Neuronal stem cell (in vitro differentiated cells): Measurements from ENCODE around the gene EMILIN3.

Experiments used
- DNase-seq: peaks from one replicate; pipeline ENCODE4 v3.0.0-alpha.2; 2013; ENCODE audit warnings: low spot score
- H2AFZ ChIP-seq: one replicate; pipeline ENCODE4 v1.6.1; 2013; ENCODE audit warnings: mild to moderate bottlenecking, low read length, inconsistent platforms
- H2AK5ac ChIP-seq: 2 replicates; pipeline ENCODE4 v1.6.1; 2013; ENCODE audit warnings: low read depth, mild to moderate bottlenecking, inconsistent platforms, low read length, moderate library complexity, mixed read lengths
- H2BK120ac ChIP-seq: 2 replicates; pipeline ENCODE4 v1.6.1; 2013; ENCODE audit warnings: low read depth, mild to moderate bottlenecking, inconsistent platforms, low read length, moderate library complexity, mixed read lengths
- H2BK12ac ChIP-seq: one replicate; pipeline ENCODE4 v1.6.1; 2013; ENCODE audit warnings: low read length, inconsistent platforms
- H2BK15ac ChIP-seq: 2 replicates; pipeline ENCODE4 v1.6.1; 2013; ENCODE audit warnings: mild to moderate bottlenecking, low read length, inconsistent platforms, mixed read lengths
- H2BK5ac ChIP-seq: one replicate; pipeline ENCODE4 v1.6.1; 2013; ENCODE audit warnings: inconsistent platforms, mild to moderate bottlenecking, low read length, moderate library complexity
- H3K14ac ChIP-seq: one replicate; pipeline ENCODE4 v1.6.1; 2013; ENCODE audit warnings: low read length, inconsistent platforms
- H3K18ac ChIP-seq: 2 replicates; pipeline ENCODE4 v1.6.1; 2013; ENCODE audit warnings: low read length, inconsistent platforms
- H3K23ac ChIP-seq: 2 replicates; pipeline ENCODE4 v1.6.1; 2013; ENCODE audit warnings: low read depth, mild to moderate bottlenecking, mixed read lengths, low read length, inconsistent platforms; ENCODE audit not compliant: poor library complexity
- H3K27ac ChIP-seq: replicated peaks from 3 replicates; pipeline ENCODE4 v1.5.1; 2013; ENCODE audit warnings: low read length, inconsistent platforms
- H3K27me3 ChIP-seq, 3 experiments: 2 replicates each; pipeline ENCODE4 v1.6.1; 2013; ENCODE audit warnings: low read length in 3 of 3, mild to moderate bottlenecking in 2 of 3, inconsistent platforms in 1 of 3, low read depth in 1 of 3, mixed read lengths in 1 of 3, moderate library complexity in 1 of 3; ENCODE audit not compliant: control insufficient read depth in 3 of 3, insufficient read depth in 3 of 3
- H3K36me3 ChIP-seq, 2 donors: replicated peaks in 1 of 2; 2 replicates each; pipeline ENCODE4 v1.6.1; 2013; ENCODE audit warnings: low read length in 2 of 2; ENCODE audit not compliant: control insufficient read depth in 2 of 2, insufficient read depth in 2 of 2
- H3K4ac ChIP-seq: 2 replicates; pipeline ENCODE4 v1.6.1; 2013; ENCODE audit warnings: inconsistent platforms, mild to moderate bottlenecking, low read length, moderate library complexity
- H3K4me1 ChIP-seq, 2 donors: 1 replicate in 1 of 2; 2 replicates in 1 of 2; pipeline ENCODE4 v1.6.1; 2013; ENCODE audit warnings: low read length in 2 of 2, low read depth in 1 of 2; ENCODE audit not compliant: control insufficient read depth in 2 of 2, insufficient read depth in 1 of 2
- H3K4me2 ChIP-seq: one replicate; pipeline ENCODE4 v1.6.1; 2013; ENCODE audit warnings: mild to moderate bottlenecking, low read length, inconsistent platforms; ENCODE audit not compliant: insufficient read depth, poor library complexity, severe bottlenecking
- H3K4me3 ChIP-seq, 2 donors: 2 replicates each; pipeline ENCODE4 v1.5.1; 2013; ENCODE audit warnings: low read length in 2 of 2, mild to moderate bottlenecking in 2 of 2, inconsistent platforms in 1 of 2, moderate library complexity in 1 of 2
- H3K79me1 ChIP-seq: one replicate; pipeline ENCODE4 v1.6.1; 2013; ENCODE audit warnings: low read depth, mild to moderate bottlenecking, inconsistent platforms, low read length, moderate library complexity
- H3K9ac ChIP-seq: one replicate; pipeline ENCODE4 v1.6.1; 2013; ENCODE audit warnings: mild to moderate bottlenecking, low read depth, low read length, inconsistent platforms; ENCODE audit not compliant: poor library complexity
- H3K9me3 ChIP-seq, 2 donors: replicated peaks in 1 of 2; 2 replicates each; pipeline versions ENCODE3 to v1.6.1; 2013; ENCODE audit warnings: low read length in 2 of 2, mild to moderate bottlenecking in 2 of 2, inconsistent platforms in 1 of 2, low read depth in 1 of 2, mixed read lengths in 1 of 2, moderate library complexity in 1 of 2; ENCODE audit not compliant: control insufficient read depth in 2 of 2, insufficient read depth in 1 of 2
- H4K8ac ChIP-seq: one replicate; pipeline ENCODE4 v1.6.1; 2013; ENCODE audit warnings: low read depth, mild to moderate bottlenecking, inconsistent platforms, low read length, moderate library complexity
- H4K91ac ChIP-seq: one replicate; pipeline ENCODE4 v1.6.1; 2013; ENCODE audit warnings: low read length, low read depth, mild to moderate bottlenecking, inconsistent platforms; ENCODE audit not compliant: poor library complexity
- WGBS, 2 donors: extraction: QIAGEN DNeasy Blood & Tissue Kit; methylation state at CpG; one replicate each; pipeline ENCODE4 v1.1.7; 2013; ENCODE audit warnings: missing lambda C conversion rate in 2 of 2, mixed read lengths in 1 of 2; ENCODE audit not compliant: insufficient read length in 2 of 2, insufficient replicate concordance in 1 of 2; ENCODE audit errors: extremely low coverage in 2 of 2; 5-methylcytosine and 5-hydroxymethylcytosine counted together

The EMILIN3 gene

GRCh38 chr20:41393705-41394066 is 27.1 kb upstream of the EMILIN3 start:
- Histone ChIP-seq H2BK12ac (peak overlapping the region; percentile 47), H3K79me1 (no peaks in the 10 kb centered on the region), H3K23ac (no peak overlapping the region), H3K9ac (peak overlapping the region; percentile 45), H2BK15ac (no peak overlapping the region), H2AFZ (peak overlapping the region; percentile 84), H3K27ac (no peak overlapping the region), H2AK5ac (peak overlapping the region; percentile 64), H3K9me3 (no peaks in the 10 kb centered on the region), H2BK5ac (no peak overlapping the region), H3K14ac (no peak overlapping the region), H3K4ac (peak overlapping the region; percentile 10), H4K8ac (no peak overlapping the region), H2BK120ac (no peak overlapping the region), H3K4me2 (no peak overlapping the region), H3K18ac (peak overlapping the region; percentile 25), H3K36me3 (no peaks in the 10 kb centered on the region), H3K27me3 (no peaks in the 10 kb centered on the region), H4K91ac (no peak overlapping the region), H3K4me1 (peaks cover 26 to 33% of the 10 kb centered on the region in 2 donors), H3K4me3 (no peak overlapping the region)
- no CpG with 5 or more reads among the region's 3 CpGs for WGBS, 2 donors
- no peak for DNase-seq

DNA sequence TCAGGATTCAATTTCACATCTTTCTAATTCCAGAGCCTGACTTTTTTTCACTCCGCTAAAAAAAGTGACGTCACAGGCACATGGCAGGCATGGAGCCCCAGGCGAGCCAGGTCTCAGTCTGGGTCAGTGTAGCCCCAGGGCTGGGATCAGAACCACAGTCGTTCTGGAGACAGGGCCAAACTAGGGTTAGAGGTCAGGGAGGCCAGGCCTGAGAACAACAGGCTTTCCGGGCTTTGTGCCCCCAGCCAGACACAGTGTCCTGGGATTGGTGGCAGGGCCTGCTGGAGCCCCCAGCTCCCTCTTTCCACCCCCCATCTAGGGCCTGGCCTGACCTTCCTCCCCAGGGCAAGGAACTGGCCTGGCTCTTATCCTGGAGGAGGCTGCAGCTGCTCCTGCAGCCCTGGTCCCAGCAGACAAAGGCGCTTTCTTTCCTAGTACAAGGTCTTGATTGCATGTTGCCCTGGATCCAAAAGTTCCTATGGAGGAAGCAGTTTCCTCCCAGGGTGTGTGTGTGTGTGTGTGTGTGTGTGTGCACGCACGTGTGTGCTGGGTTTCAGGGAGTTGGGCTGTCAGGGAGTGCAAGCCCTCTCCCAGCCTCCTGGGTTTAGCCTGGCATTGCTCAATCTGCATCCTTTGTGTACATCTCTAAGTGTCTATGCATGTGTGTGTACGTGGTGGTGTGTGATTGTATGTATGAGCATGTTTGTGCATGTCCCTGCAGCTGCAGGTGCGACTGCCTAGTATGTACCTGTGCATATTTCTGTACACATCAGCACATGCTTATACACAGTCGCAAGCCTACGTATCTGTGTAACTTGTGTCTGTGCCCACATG is 26.5 kb upstream of the EMILIN3 start:
- DNase-seq = no peak
- Histone ChIP-seq H2BK5ac (no peak overlapping the region), H3K14ac (no peak overlapping the region), H3K9me3 (no peaks in the 10 kb centered on the region), H4K91ac (no peak overlapping the region), H3K4me1 (peaks cover 26 to 33% of the 10 kb centered on the region in 2 donors), H3K9ac (peak overlapping the region; percentile 45), H3K4me2 (no peak overlapping the region), H2AK5ac (peak overlapping the region; percentile 64), H2BK12ac (no peak overlapping the region), H3K27me3 (no peaks in the 10 kb centered on the region), H3K36me3 (no peaks in the 10 kb centered on the region), H3K27ac (no peak overlapping the region), H4K8ac (no peak overlapping the region), H2BK15ac (peak overlapping the region; percentile 14), H3K23ac (no peak overlapping the region), H3K4ac (peak overlapping the region; percentile 10), H3K18ac (peak overlapping the region; percentile 67), H2AFZ (peak overlapping the region; percentile 84), H3K79me1 (no peaks in the 10 kb centered on the region), H3K4me3 (no peak overlapping the region), H2BK120ac (no peak overlapping the region)
- no CpG with 5 or more reads among the region's 12 CpGs for WGBS, 2 donors

- Histone ChIP-seq H3K18ac (peak overlapping the region; percentile 15), H2BK5ac (no peak overlapping the region), H2BK12ac (no peak overlapping the region), H3K27me3 (no peaks in the 10 kb centered on the region), H3K4me3 (no peak overlapping the region), H3K23ac (no peak overlapping the region), H3K14ac (no peak overlapping the region), H3K4ac (no peak overlapping the region), H3K9ac (no peak overlapping the region), H4K8ac (no peak overlapping the region), H2BK120ac (no peak overlapping the region), H3K9me3 (no peaks in the 10 kb centered on the region), H3K4me2 (no peak overlapping the region), H4K91ac (no peak overlapping the region), H2BK15ac (no peak overlapping the region), H3K27ac (no peak overlapping the region), H2AK5ac (peak overlapping the region; percentile 64), H3K36me3 (no peaks in the 10 kb centered on the region), H3K4me1 (peaks cover 26 to 38% of the 10 kb centered on the region in 2 donors), H3K79me1 (no peaks in the 10 kb centered on the region), H2AFZ (no peak overlapping the region)
- no CpG with 5 or more reads among the region's 1 CpG for WGBS, 2 donors
- DNase-seq = no peak
Observed at GRCh38 chr20:41392295-41392694, 25.7 kb upstream of the EMILIN3 start.

GRCh38 chr20:41391587-41392001 is 25.0 kb upstream of the EMILIN3 start:
- no peak overlapping the region for H4K91ac ChIP-seq
- peaks cover 26 to 38% of the 10 kb centered on the region in 2 donors for H3K4me1 ChIP-seq
- H2BK120ac ChIP-seq = no peak overlapping the region
- no CpG with 5 or more reads among the region's 10 CpGs for WGBS, 2 donors
- peak overlapping the region in 1 of 2 donors; percentile 50 for H3K4me3 ChIP-seq
- H2BK15ac ChIP-seq = no peak overlapping the region
- no peak overlapping the region for H3K14ac ChIP-seq
- no peak overlapping the region for H2AK5ac ChIP-seq
- DNase-seq = no peak
- H4K8ac ChIP-seq = no peak overlapping the region
- H3K27me3 ChIP-seq = no peaks in the 10 kb centered on the region
- H3K36me3 ChIP-seq = no peaks in the 10 kb centered on the region
- H2BK12ac ChIP-seq = no peak overlapping the region
- H3K9me3 ChIP-seq = no peaks in the 10 kb centered on the region
- H3K27ac ChIP-seq = no peak overlapping the region
- H3K9ac ChIP-seq = no peak overlapping the region
- H3K23ac ChIP-seq = no peak overlapping the region
- H2BK5ac ChIP-seq = no peak overlapping the region
- no peak overlapping the region for H3K4ac ChIP-seq
- H3K18ac ChIP-seq = no peak overlapping the region
- peak overlapping the region; percentile 49 for H2AFZ ChIP-seq
- H3K79me1 ChIP-seq = no peaks in the 10 kb centered on the region
- H3K4me2 ChIP-seq = no peak overlapping the region
